Suppressor macrophage (primary cell): ENCODE measurements around the gene ZNF385C.
"Not testable (repeated sequence)": the region's sequence is repeated elsewhere in the genome, so short reads cannot be mapped to it uniquely, and the experiment has no call there.

Source experiments
- DNase-seq, 4 experiments: peaks; one replicate each; pipeline ENCODE4 v3.0.0-alpha.2; 2020 to 2022
- total RNA-seq, 17 experiments: gene quantifications; one replicate each; lab custom pipeline; 2026; ENCODE audit warnings: mixed read lengths in 6 of 17, inconsistent platforms in 3 of 17; lab: John Stamatoyannopoulos, UW

Gene ZNF385C, protein sequence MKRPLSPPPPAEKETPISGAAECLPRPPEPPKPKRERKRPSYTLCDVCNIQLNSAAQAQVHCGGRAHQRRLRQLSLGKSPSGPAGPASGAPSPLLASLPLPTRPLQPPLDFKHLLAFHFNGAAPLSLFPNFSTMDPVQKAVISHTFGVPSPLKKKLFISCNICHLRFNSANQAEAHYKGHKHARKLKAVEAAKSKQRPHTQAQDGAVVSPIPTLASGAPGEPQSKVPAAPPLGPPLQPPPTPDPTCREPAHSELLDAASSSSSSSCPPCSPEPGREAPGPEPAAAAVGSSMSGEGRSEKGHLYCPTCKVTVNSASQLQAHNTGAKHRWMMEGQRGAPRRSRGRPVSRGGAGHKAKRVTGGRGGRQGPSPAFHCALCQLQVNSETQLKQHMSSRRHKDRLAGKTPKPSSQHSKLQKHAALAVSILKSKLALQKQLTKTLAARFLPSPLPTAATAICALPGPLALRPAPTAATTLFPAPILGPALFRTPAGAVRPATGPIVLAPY
- 0 to 3.0 (median 0.08) reads per million in 17 experiments for total RNA-seq

DNA sequence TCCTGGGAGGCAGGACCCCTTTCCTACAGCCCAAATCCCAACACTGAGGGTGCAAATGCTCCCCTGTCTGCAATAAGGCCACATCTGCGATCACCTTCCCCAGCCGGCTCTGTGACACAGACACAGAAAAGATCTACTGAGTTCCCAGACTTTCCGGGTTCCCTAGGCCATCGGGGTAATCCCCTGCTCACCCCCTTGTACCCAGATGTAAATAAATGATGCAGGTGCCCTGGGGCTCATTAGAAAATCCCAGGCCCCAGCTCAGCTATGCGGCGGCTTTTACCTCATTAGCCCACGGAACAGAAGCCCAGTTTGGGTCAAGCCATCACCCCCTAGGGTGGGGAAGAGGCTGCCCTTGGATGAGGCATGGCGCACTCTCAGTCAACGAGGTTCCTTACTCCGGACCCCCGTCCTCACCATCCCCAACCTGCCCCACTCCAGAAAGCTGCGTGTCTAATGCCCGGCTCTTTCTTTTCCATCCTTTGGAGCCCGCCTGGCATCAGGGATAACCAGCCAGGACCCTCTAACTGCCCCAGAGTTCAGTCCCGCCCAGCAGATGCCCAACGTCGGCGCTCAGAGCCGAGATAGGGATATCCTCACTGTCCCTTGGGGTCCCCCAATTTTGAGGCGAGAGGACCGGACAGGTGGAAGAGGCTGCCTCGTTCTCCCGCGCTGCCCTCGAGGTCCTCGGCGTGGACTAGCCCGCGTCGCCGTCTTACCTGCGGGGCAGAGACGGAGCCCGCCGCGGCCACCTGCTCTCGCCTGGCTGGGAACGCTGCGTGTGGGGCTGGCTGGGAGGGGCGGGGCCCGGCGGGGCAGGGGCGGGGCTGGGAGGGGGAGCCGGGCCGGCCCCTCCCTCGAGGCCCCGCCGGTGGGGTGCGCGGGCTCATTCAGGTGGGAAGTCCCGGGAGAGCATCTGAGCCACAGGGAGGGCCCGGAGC is at the start of gene ZNF385C:
ZNF385C (minus strand) TSS at position 783 of the 941 bp plus-strand sequence. CDS start 35,417 bp downstream, outside the sequence.
- DNase-seq = peak in 1 of 4 experiments; percentile 15

GRCh38 chr17:42146911-42147607 is 48.8 kb upstream of the ZNF385C start:
- no peak for DNase-seq

- DNase-seq = not testable (repeated sequence)
Observed at GRCh38 chr17:42143138-42143537, 44.9 kb upstream of the ZNF385C start.

DNA sequence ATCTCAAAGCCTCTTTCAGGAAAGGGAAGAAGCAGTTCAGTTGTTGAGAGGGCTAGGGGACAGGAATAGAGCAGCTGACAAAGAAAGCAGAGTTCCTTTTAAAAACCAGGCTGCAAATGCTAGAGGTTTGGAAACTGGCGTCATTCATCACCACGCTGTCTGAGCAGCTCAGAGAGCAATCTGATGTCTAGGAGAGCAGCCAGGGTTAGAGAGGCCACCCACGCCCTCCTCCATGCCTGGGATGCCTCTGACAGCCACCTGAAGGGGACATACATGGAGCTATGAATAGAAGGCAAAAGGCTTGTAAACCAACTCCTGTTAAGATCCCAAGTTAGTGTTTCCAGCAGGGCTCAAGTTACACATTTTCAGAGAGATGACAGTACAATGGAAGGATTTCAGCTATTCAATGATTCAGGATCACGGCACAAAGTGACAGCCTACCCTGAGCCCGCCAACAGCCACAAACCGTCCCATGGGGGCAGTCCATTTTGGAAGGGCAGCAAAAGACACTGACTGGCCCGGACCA is 44.2 kb upstream of the ZNF385C start:
- peak; percentile 45 to 67 (median 58) for DNase-seq

DNA sequence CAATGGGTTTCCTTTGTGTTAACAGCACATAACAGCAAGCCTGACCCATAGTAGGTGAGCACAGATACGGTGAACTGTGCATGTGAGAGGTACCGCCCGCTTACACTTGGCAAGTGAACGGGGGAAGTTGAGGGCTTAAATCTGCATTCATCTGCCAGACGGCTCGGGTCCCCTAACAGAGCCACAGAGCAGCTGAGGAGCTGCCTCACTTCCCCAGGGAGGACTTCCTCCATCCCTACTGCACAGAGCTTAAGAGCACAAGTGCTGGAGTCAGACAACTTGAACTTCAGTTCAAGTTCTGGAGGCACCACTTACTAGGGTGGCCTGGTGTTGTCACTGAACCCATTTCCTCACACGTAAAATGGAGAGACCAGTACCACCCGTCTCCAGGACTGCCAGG is 43.1 kb upstream of the ZNF385C start:
- peak; percentile 50 to 69 (median 64) for DNase-seq

- not testable (repeated sequence) for DNase-seq
Observed at GRCh38 chr17:42140690-42141089, 42.4 kb upstream of the ZNF385C start.

DNA sequence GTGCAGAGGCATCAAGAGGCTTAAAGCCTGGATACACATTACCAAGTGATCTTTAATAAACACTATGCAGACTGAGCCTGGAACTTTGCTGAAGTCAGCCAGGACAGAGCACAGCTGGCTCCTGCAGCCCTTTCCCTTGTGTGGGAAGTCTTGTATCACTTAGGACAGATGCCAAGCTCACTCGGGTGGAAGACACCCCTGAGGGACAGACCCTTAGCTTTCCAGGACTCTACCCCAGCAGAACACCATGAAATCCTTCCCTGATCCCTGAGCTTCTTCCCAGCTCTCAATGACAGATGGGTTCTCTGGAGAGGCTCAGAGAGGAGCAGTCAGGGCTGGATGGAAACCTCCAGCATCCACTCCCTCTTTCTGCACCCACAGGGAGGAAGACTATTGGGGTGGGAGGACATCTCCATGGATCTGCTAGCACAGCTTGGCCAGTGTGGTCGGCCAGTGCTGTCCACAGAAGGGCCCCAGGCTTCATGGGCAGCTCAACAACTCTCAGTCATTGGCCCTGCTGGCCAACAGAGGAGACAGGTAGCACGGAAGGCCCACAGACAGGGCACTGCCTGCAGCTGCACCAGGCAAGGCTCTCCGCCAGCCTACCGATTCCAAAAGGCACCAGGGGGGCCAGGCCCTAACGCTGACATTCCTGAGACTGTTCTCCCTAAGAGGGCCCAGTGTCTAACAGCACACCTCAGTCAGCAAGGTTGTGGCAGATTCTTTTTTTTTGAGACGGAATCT is 40.6 kb upstream of the ZNF385C start:
- no peak for DNase-seq

DNA sequence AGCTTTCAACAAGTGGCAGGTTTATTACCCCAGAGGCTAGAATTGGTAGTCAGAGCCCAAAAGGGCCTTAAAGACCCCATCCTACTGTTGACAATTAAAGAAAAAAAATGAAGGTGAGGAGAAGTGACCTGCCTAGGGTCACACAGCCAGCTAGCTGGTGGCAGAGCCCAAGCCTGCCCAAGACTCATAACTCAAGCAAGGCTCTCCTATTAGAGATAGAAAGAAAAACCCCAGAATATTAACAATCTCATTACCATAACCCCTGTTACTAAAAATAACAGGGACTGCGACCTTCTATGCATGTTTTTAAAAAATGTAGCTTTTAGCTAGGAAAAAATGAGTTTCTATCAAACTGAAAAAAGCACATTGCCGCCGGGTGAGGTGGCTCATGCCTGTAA is 38.4 kb upstream of the ZNF385C start:
- DNase-seq = no peak

DNA sequence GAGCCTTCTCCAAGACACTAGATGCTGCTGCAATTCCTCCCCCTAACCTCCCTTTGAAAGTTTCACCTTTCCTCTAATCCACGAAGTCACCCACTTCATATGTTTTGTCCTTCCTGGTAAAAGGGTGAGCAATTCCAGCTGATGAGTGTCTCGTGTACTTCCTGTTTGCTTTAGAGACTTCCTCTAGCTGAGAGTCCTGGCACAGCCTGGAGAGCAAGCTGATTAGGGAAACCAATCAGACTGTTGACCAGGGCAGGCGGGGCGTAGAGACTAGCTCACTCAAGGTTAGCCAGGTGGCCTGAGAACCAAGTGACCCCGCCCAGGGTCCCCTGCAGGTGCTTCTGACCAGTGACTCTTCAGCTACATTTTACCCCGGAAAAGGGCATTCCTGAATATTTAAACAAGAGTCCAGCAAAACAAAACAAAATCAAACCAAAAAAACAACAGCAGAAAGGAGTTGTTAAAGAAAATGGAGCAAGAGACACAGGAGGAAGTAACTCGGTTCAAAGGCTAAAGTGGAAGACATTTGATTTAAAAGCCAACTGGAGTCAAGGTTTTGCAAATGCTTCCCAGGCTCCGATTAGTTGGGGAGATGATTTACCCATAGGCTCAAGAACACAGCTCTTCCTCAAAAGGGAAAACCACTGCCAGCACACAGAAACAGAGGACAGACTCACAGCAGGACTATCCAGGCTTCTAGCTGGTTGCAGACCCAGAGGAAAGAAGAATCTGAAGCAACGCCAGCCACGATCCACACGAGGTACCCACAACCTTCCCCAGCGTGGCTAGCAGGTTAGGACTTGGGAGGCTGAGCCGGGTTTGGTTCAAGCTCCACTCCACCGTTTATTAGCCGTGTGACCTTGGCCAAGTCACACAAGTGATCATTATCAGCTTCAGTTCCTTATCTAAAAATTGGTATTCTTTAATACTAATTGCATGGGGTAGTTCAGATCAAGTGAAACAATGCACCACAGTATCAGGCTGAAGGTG is 37.7 kb upstream of the ZNF385C start:
- DNase-seq = peak; percentile 83 to 93 (median 88)

GRCh38 chr17:42135151-42135550 is 36.9 kb upstream of the ZNF385C start:
- DNase-seq = no peak

- DNase-seq = no peak
Observed at GRCh38 chr17:42133461-42134041, 35.3 kb upstream of the ZNF385C start.

DNA sequence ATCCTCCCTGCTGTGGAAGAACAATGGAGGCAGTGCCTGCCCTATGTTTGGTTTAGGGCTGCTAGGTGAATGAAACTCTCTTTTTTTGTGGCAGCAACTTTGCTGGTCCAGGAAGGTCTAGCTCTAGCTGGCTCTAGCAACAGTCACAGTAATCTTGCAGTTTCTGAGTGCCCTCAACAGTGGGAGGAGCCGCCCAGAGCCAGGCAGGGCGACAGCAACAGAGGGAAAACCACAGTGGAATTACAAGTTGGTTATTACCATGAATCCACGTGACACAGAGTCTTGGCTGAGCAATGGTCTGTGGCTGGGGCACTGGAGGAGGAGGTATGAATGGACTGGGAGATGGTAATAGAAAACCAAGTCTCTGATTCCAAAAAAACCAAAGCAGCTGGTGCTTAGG is 34.7 kb upstream of the ZNF385C start:
- DNase-seq = peak; percentile 74 to 87 (median 84)

GRCh38 chr17:42131981-42132432 is 33.7 kb upstream of the ZNF385C start:
- peak in 3 of 4 experiments; percentile 37 to 61 (median 50) for DNase-seq

DNA sequence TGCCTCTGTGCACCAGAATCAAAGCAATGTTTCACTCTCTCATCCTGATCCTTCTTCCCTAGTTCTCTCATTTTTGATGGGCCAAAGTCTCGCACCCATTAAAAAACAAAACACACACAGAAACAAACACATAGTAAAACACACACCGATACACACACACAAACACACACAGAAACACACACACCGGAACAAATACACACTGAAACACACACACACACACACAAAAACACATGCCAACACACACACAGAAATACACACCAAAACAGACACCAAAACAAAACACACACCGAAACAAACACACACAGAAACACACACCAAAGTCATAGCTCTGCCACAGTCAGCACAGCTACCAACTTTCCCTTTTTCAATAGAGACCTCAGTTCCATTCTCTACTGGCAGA is 33.0 kb upstream of the ZNF385C start:
- DNase-seq = no peak

DNA sequence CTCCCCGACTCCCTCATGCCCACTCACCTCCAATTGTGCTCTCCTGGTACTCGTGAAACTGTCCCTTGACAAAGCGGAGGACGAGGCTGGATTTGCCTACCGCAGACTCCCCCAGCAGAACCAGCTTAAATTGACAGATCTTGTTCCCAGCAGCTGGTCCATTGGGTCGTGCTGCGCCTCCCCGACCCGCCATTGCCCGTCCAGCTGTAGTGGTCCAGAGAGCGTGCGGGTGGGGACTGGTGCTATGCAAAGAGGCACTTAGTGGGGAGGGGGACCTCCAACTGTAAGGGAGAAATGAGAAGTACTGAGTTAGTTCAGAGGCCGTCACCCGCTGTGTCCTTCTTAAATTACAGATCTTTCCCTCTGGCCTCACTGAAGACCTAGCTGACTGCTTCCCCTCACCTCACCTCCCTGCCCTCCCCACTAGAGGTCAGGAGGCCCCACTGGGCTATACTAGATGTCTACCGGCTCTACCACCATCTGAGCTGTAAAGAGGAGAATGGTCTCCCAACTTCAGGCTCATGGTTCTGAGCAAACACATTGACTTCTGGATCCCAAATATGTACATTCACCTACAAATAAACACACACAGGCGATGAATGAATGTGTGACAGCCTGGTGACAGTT is 32.1 kb upstream of the ZNF385C start:
- peak in 2 of 4 experiments; percentile 20 to 37 for DNase-seq

- DNase-seq = peak; percentile 86 to 94 (median 92)
Observed at GRCh38 chr17:42129109-42129837, 31.0 kb upstream of the ZNF385C start.

DNA sequence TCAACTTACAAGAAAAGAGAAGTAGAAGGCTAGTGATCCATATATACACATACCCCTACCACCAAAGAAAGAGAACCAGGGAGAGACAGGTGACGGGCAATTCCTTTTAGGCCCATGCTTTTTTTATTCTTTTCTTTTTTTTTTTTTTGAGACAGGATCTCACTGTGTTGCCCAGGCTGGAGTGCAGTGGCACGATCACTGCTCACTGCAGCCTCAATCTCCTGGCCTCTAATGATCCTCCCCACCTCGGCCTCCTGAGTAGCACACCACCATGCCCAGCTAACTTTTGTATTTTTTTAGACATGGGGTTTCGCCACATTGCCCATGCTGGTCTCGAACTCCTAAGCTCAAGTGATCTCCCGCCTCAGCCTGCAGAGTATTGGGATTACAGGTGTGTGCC is 29.1 kb upstream of the ZNF385C start:
- no peak for DNase-seq

- DNase-seq = no peak
Observed at GRCh38 chr17:42126836-42127235, 28.6 kb upstream of the ZNF385C start.
